Bronchial epithelial cell (primary cell): ENCODE data around the gene CAP1. TPM values are rescaled to one million over a fixed set of nuclear protein-coding genes. Genes with fewer than 3 reads are reported as not detected.
"Not testable (repeated sequence)": the region's sequence is repeated elsewhere in the genome, so short reads cannot be mapped to it uniquely, and the experiment has no call there.

ENCODE experiments used
- DNase-seq: peaks from one replicate; pipeline ENCODE4 v3.0.0-alpha.2; 2010; ENCODE audit warnings: low read depth
- FAIRE-seq: peaks from 2 replicates; lab custom pipeline; 2011; peaks lifted over from hg19 to GRCh38; lab: Jason Lieb, UNC
- H3K27me3 ChIP-seq: 2 replicates; pipeline ENCODE4 v1.5.1; 2011; ENCODE audit warnings: low read length; ENCODE audit not compliant: control insufficient read depth, insufficient read depth
- H3K36me3 ChIP-seq: 2 replicates; pipeline ENCODE4 v1.5.1; 2011; ENCODE audit warnings: low read length; ENCODE audit not compliant: control insufficient read depth, insufficient read depth
- H3K4me3 ChIP-seq: 2 replicates; pipeline ENCODE4 v1.5.1; 2011; ENCODE audit warnings: mild to moderate bottlenecking, low read depth, low read length, control low read depth
- CTCF ChIP-seq: IDR thresholded peaks from 2 replicates; pipeline ENCODE4 v1.5.1; 2011; ENCODE audit warnings: mild to moderate bottlenecking, moderate library complexity, low read length, control low read depth, inconsistent platforms; ENCODE audit not compliant: insufficient read depth, severe bottlenecking
- total RNA-seq: library from RNA; depleted of rRNA; stranded (reverse); fragments of >200 nt; gene quantifications from 2 replicates; pipeline ENCODE4 v1.2.1, GENCODE V29; 2014

The CAP1 gene
- total RNA-seq, 1 donor from 2014 or later = 359 TPM

- FAIRE-seq (no peak), DNase-seq (no peak)
- Histone ChIP-seq H3K4me3 (no peak overlapping the region), H3K27me3 (no peaks in the 10 kb centered on the region), H3K36me3 (no peaks in the 10 kb centered on the region)
- TF ChIP-seq CTCF = no peak
Observed at GRCh38 chr1:40027647-40028046, 12.9 kb upstream of the CAP1 start.

GRCh38 chr1:40029608-40030007 lies 10.9 kb upstream of the CAP1 start:
- H3K36me3 ChIP-seq = no peaks in the 10 kb centered on the region
- H3K27me3 ChIP-seq = no peaks in the 10 kb centered on the region
- peak; percentile 76 for DNase-seq
- no peak for FAIRE-seq
- no peak for TF ChIP-seq CTCF
- H3K4me3 ChIP-seq = no peak overlapping the region

GRCh38 chr1:40030528-40031135 lies 9.9 kb upstream of the CAP1 start:
- no peak for FAIRE-seq
- no peaks in the 10 kb centered on the region for H3K27me3 ChIP-seq
- H3K36me3 ChIP-seq = no peaks in the 10 kb centered on the region
- no peak overlapping the region for H3K4me3 ChIP-seq
- peak; percentile 53 for DNase-seq
- TF ChIP-seq CTCF = no peak

GRCh38 chr1:40032240-40032891 lies 8.2 kb upstream of the CAP1 start:
- Histone ChIP-seq H3K4me3 (no peak overlapping the region), H3K36me3 (no peaks in the 10 kb centered on the region), H3K27me3 (no peaks in the 10 kb centered on the region)
- FAIRE-seq (no peak), DNase-seq (peak; percentile 68)
- TF ChIP-seq CTCF = peak; percentile 54

- TF ChIP-seq CTCF = no peak
- Histone ChIP-seq H3K27me3 (no peaks in the 10 kb centered on the region), H3K4me3 (no peak overlapping the region), H3K36me3 (no peaks in the 10 kb centered on the region)
- DNase-seq (no peak), FAIRE-seq (no peak)
Observed at GRCh38 chr1:40034869-40035268, 5.7 kb upstream of the CAP1 start.

- no peaks in the 10 kb centered on the region for H3K27me3 ChIP-seq
- FAIRE-seq = no peak
Observed at GRCh38 chr1:40036574-40036973, 4.0 kb upstream of the CAP1 start.

GRCh38 chr1:40037254-40037653 lies 3.3 kb upstream of the CAP1 start:
- not testable (repeated sequence) for FAIRE-seq

More at GRCh38 chr1:40036574-40036973, 4.0 kb upstream of the CAP1 start:
- Histone ChIP-seq H3K4me3 (no peak overlapping the region), H3K36me3 (no peaks in the 10 kb centered on the region)
- TF ChIP-seq CTCF = no peak
- DNase-seq = peak; percentile 70

More at GRCh38 chr1:40037254-40037653, 3.3 kb upstream of the CAP1 start:
- DNase-seq, H3K36me3 ChIP-seq, H3K4me3 ChIP-seq, H3K27me3 ChIP-seq: not testable (repeated sequence)
